T-helper 9 cell (primary cell): ENCODE measurements around the gene CPEB1.
"Not testable (repeated sequence)": the region's sequence is repeated elsewhere in the genome, so short reads cannot be mapped to it uniquely, and the experiment has no call there.

ENCODE experiments used
- DNase-seq: peaks from one replicate; pipeline ENCODE4 v3.0.0-alpha.2; 2020

CPEB1 gene

DNA sequence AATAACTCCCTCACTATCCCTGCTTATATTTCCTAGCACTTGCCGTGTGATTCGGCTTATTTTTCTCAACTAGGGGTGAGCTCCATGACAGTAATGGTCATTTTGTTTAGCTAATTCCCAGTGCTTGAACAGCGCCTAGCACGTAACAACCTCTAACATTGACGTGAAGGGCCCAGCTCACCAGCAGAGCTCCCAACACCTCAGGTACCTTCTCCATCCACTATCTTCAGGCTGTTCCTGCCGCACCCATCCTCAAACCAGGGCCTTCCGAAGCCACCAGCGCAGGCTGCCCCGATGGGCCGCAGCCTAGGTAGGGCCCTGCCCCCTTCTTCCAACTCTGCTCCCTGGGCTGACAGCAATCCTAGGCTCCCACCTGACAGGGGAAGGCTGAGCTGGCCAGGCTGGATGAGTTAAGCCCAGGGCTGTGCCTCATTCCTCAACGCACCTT, 106.2 kb downstream of the CPEB1 start:
- no peak for DNase-seq

DNA sequence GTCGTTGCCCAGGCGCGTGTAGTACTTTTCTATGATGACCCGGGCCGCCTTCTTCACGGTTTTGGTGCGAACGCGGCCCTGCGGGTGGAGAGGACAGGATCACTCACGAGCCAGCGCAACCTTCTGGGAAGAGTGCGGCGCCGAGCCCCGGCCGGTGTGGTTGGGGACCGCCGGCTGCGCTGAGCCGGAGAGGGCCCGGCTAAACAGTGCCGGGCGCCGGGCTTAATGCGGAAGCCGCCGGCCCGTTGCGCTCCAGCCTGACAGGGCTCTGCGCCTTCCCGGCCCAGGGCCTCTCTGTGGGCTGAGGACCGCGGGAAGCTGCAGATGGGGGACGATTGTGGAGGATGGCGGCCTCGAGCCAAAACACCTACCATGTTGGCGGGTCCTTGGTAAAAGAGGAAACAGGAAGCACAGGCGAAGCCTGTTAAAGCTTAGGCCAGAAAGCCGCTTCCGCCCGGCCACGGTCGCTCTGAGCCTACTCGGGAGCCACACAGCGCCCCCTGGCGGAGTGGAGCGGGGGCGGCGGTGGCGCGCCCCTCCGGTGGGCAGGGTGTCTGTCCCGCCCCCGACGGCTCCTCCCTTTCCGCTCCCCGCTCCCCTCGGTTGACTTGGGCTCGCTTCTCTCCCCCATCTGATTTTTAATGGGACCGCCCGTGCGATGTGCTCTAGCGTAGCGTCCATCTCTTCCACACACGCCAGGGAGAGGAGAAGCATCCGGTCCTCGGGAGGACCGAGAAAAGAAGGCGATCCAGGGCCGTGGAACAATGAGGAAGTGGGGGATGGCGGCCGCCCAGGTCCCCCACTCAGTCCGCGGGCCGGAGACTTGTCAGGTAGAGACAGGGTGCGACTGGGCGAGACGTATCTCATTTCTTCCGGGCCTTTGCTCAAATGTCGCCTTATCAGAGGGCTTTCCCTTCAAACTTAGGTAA, 106.8 kb downstream of the CPEB1 start, which contains the start of gene RPS17:
Gene RPS17, minus strand, starts transcription at position 403 of the 929 bp plus-strand sequence. Its CDS starts 29 bp downstream, at position 374.
- DNase-seq = peak; percentile 99

- DNase-seq = no peak
Observed at GRCh38 chr15:82539691-82540054, 107.5 kb downstream of the CPEB1 start.

DNA sequence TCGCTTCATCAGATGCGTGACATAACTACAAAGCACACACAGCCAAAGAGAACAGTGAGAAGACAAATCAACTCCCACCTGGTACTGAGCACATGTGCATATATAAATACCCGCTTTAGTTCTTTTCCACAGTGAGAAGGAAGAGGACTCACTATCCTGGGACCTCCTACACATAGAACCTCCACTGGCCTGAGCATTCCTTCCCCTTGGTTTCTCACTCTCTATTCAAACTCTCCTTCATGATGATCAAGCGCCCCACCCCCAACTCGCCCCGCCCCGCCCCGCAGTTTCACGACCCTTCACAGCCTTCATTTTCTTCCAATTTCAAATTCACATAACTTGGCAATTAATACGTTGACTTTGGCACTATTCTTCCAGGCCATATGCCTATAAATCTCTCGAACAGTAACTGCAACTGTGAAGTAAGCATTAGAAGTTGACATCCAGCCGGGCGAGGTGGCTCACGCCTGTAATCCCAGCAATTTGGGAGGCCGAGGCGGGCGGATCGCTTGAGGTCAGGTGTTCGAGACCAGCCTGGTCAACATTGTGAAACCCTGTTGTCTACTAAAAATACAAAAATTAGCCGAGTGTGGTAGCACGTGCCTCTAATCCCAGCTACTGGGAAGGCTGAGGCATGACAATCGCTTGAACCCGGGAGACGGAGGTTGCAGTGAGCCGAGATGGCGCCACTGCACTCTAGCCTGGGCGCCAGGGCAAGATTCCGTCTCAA, 108.0 kb downstream of the CPEB1 start:
- no peak for DNase-seq

GRCh38 chr15:82537351-82537908, 109.7 kb downstream of the CPEB1 start:
- DNase-seq = no peak

GRCh38 chr15:82536409-82537350, 110.5 kb downstream of the CPEB1 start:
- no peak for DNase-seq

- no peak for DNase-seq
Observed at GRCh38 chr15:82535566-82536408, 111.4 kb downstream of the CPEB1 start.

DNA sequence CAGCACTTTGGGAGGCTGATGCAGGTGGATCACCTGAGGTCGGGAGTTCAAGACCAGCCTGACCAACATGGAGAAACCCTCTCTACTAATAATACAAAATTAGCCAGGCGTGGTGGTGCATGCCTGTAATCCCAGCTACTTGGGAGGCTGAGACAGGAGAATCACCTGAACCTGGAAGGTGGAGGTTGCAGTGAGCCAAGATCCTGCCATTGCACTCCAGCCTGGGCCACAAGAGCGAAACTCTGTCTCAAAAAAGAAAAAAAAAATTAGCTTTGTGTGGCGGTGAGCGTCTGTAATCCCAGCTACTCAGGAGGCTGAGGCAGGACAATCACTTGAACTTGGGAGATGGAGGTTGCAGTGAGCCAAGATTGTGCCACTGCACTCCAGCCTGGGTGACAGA, 112.0 kb downstream of the CPEB1 start:
- DNase-seq = not testable (repeated sequence)

DNA sequence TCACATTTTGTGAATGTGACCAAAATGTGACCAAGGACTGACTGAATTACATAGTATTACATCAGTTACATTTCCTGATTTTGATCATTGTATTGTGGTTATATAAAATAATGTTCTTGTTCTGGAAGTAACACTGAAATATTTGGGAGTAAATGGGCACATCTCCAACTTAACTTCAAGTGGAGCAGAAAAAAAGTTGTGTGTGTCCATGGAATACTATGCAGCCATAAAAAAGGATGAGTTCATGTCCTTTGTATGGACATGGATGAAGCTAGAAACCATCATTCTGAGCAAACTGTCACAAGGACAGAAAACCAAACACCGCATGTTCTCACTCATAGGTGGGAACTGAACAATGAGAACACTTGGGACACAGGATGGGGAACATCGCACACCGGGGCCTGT, 112.7 kb downstream of the CPEB1 start:
- not testable (repeated sequence) for DNase-seq

- no peak for DNase-seq
Observed at GRCh38 chr15:82533801-82534200, 113.4 kb downstream of the CPEB1 start.

- DNase-seq = no peak
Observed at GRCh38 chr15:82532991-82533481, 114.1 kb downstream of the CPEB1 start.

DNA sequence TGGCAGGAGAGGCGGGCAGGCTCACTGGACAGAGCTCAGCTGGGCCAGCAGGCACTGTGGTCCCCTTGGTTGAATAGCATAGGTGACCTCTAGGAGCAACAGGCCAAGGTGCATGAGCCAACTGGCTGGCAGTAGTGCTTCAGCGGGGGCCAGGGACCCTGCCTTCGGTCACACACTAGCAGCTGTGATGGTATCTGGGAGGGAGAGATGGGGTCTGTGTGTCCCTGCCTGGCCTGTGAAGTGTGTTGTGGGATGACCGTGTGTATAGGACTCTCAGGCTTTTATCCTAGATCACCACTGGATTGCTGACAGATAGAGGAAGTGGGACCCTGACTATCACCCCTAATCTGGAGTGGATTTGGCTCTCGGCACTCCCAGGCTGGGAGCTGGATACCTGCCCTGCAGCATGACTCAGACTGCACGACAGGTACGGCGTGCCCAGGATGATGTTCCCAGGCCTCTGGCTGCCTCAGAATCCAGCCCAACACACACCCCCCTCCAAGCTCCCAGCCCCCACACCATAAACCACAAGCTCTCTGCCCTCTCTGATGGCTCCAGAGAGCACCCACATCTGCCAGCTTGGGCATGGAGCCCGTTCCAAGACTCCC, 114.7 kb downstream of the CPEB1 start:
- no peak for DNase-seq

DNA sequence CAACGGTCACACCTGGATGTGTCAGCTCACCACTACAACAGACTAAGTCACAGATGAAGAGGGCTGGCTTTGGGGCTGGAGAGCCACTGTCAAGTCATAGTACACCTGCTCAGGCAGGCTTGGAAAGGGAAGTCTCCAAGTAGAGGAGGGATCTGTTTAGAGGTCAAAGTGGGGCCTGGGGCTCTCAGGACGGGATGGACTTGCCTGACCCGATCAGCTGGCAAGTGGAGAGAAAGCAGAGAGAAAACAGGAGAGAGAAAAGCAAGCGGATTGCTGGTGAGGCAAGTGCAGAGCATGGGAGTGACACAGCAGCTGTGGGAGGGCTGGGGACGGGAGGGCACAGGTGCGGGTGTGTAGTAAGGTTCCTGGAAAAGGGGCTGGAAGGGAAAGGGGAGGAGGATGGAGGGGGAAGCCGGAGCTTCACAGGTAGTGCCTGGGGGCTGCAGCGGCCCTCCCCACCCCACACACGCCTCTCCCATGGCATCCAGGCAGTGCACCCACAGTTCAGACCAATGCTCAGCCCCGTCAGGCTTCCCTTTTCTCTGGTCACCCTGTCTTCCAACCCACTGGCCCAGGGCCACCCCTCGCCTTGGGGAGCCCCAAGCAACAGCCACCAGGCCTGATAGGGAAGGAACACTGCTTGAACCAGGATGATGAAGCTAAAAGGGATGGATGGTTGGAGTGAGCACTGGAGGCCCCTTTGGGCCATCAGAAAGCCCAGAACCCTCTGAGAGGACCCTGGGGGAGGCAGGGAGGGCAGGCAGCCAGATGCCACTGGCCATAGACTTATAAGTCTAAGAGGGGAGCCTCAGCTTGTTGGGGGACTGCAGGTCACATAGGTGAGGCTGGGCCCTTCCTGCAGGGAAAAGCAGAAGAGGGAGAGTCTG, 115.4 kb downstream of the CPEB1 start:
- no peak for DNase-seq

DNA sequence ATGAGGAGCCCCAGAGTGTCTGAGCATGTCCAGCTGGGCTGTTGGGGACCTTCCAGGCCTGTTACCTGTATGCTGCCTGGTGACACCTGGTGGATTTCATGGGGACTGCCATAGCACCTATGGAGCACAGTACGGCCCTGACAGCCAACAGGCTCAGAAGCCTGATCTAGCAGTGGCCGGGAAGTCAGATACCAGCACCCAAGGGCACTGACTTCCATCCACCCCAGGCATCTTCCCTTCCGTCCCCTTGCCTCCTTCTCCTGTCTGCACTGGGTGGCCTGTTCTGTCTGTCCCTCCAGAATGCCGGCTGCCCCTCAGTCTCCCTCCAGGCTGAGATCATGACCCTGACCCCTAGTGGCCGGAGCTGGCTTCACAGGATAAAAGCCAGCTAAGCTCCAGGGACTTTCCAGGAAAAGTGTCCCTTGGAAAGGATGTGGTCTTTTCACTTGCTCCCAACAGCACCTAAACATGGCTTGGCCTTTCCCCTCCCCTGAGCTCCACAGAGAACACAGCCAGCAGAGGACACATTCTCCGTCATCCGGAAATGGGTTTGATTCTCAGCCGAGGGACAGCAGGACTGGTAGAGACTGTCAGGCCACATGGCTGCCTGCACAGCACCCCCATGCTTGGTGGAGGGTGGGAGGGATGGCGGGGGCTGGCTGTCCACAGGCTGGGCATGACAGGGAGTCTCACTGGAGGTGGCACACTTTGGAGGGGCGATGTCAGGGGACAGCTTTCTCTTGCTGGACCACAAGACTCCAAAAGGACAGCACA, 116.4 kb downstream of the CPEB1 start:
- DNase-seq = peak; percentile 59

DNA sequence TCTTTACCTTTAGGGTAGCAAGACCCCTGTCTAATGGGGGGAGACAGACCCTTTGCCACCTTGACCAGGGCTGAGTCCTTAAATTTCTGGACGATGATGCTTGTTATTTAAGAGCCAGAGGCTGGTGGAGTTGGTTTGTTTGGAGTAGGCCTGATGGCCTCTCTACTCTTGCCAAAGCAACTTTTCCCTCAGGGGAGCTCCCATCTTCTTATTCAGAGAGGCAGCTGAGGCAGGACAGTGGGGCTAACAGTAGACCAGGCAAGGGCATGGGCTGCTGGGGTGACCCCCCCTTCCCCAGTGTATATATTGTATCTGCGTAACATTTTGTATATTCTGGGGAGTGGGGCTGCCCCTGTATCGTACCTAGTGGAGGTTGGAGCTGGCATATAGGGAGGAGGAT, 117.2 kb downstream of the CPEB1 start:
- DNase-seq = no peak

DNA sequence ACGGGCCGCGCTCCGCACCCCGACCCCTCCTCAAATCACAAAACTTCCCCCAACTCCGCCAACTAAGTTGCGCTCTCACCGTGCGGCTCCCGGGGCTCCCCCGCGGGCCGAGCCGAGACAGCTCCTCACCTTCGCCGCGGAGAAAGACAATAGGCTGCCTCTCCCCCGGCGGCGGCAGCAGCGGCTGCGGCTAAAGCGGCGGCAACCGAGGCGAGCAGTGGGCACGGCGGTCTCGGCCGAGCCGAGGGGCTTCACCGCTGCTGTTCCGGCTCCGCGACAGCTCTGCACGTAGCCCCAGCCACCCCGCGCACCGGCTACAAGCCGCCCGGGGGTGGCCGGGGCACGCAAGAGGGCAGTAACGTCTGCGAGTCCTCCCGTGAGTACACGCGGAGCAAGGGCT, 133.6 kb downstream of the CPEB1 start:
- DNase-seq = not testable (repeated sequence)

GRCh38 chr15:82507693-82508092, 139.5 kb downstream of the CPEB1 start:
- DNase-seq = not testable (repeated sequence)

DNA sequence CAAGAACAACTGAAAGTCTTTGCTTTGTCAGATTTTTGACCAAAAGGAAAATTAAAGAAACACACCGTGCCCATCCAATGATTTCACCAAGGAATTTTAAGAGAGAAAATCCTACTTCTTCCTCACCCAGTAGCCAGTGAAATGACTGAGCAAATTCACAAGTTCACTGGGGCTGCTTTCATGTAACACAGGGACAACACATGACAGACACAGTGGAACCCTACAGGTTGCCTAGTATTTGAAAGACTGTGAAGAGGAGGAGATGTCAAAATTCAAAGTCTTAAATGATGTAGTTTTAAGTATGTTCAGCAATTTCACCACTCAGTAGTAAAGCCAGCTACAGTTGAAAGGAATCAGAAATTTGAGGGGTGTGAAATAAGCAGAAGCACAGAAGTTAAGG, 140.1 kb downstream of the CPEB1 start:
- not testable (repeated sequence) for DNase-seq

DNA sequence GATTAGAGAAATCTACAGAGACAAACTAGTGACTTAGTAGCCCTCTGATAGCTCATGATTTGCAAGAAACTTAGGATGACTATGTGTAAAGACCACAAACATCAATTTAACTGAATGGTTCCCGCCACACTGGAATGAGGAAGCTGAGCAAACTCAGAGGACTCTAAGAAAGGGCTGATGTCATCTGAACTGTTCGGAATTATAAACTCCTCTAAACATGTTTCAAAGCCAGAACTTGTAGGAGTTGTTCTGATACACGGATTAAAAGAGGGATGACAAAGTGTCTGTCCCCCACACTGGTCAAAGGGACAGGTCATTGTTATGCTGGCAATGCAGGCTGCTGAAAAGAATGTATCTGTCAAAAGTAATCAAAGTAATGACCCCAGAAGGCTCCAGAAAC, 141.3 kb downstream of the CPEB1 start:
- DNase-seq = not testable (repeated sequence)
